Common myeloid progenitor, CD34-positive (primary cell): ENCODE results near the gene L3MBTL3.

Source experiments
- CTCF ChIA-PET: fragments of 350-600 bp; sonication (Branson Sonifier 250); formaldehyde crosslinking; loops from one replicate; lab custom pipeline; 2021; ENCODE audit warnings: antibody characterized with exemption; lab: Charles Lee
- POLR2A ChIA-PET: fragments of 350-600 bp; sonication (Branson Sonifier 250); formaldehyde crosslinking; loops from one replicate; lab custom pipeline; 2021; ENCODE audit warnings: antibody characterized with exemption; lab: Charles Lee
- DNase-seq, 3 donors: peaks; one replicate each; pipeline versions ENCODE4 v3.0.0 to v3.0.0-alpha.2; 2013
- H3K27ac ChIP-seq, 2 experiments: 1 replicate in 1 of 2; 2 replicates in 1 of 2; pipeline ENCODE4 v1.7.0; 2013; ENCODE audit warnings: inconsistent platforms in 2 of 2, low read length in 2 of 2, mild to moderate bottlenecking in 2 of 2, low read depth in 1 of 2, moderate library complexity in 1 of 2; ENCODE audit not compliant: severe bottlenecking in 2 of 2, insufficient read depth in 1 of 2, poor library complexity in 1 of 2
- H3K27me3 ChIP-seq, 5 experiments: replicated peaks in 2 of 5; 1 replicate in 3 of 5; 2 replicates in 2 of 5; pipeline versions ENCODE4 v1.6.1 to v1.7.0; 2013; ENCODE audit warnings: low read length in 4 of 5, mild to moderate bottlenecking in 2 of 5, moderate library complexity in 2 of 5, inconsistent platforms in 1 of 5; ENCODE audit not compliant: insufficient read depth in 5 of 5, control insufficient read depth in 4 of 5
- H3K36me3 ChIP-seq, 4 experiments: 1 replicate in 2 of 4; 2 replicates in 2 of 4; pipeline versions ENCODE4 v1.6.1 to v1.7.0; 2013; ENCODE audit warnings: low read length in 3 of 4, control low read depth in 1 of 4, mild to moderate bottlenecking in 1 of 4; ENCODE audit not compliant: control insufficient read depth in 4 of 4, insufficient read depth in 4 of 4
- H3K4me1 ChIP-seq, 4 experiments: 1 replicate in 3 of 4; 2 replicates in 1 of 4; pipeline versions ENCODE4 v1.6.1 to v1.7.1; 2013; ENCODE audit warnings: low read length in 3 of 4, mild to moderate bottlenecking in 3 of 4, control low read depth in 1 of 4, inconsistent platforms in 1 of 4, moderate library complexity in 1 of 4; ENCODE audit not compliant: control insufficient read depth in 4 of 4, insufficient read depth in 4 of 4; ENCODE audit errors: control extremely low read depth in 1 of 4
- H3K4me3 ChIP-seq, 7 experiments: 1 replicate in 4 of 7; 2 replicates in 3 of 7; pipeline versions ENCODE4 v1.5.1 to v1.7.0; 2013; ENCODE audit warnings: mild to moderate bottlenecking in 7 of 7, low read length in 6 of 7, moderate library complexity in 6 of 7, inconsistent platforms in 2 of 7, low read depth in 2 of 7, control low read depth in 1 of 7; ENCODE audit not compliant: insufficient read depth in 4 of 7, control insufficient read depth in 1 of 7; ENCODE audit errors: extremely low read depth in 1 of 7
- H3K9me3 ChIP-seq, 5 experiments: 1 replicate in 4 of 5; 2 replicates in 1 of 5; pipeline versions ENCODE4 v1.6.1 to v1.7.1; 2013; ENCODE audit warnings: low read length in 4 of 5, mild to moderate bottlenecking in 2 of 5, inconsistent platforms in 1 of 5, low read depth in 1 of 5, moderate library complexity in 1 of 5; ENCODE audit not compliant: control insufficient read depth in 4 of 5, insufficient read depth in 2 of 5; ENCODE audit errors: control extremely low read depth in 1 of 5
- WGBS: methylation state at CpG from one replicate; pipeline ENCODE4 v1.1.5; 2013; ENCODE audit not compliant: insufficient coverage; 5-methylcytosine and 5-hydroxymethylcytosine counted together

Gene L3MBTL3

GRCh38 chr6:130054725-130055124, 36.3 kb downstream of the L3MBTL3 start:
- CTCF ChIA-PET = no interaction called here
- no peak overlapping the region for H3K4me3 ChIP-seq
- no peak overlapping the region for H3K27ac ChIP-seq
- no peaks in the 10 kb centered on the region for H3K27me3 ChIP-seq
- POLR2A ChIA-PET = interaction anchor here (0.6 kb wide), 1 partner anchor 1136 kb away, joined by 3 read pairs; no protein-coding TSS in a partner anchor
- H3K9me3 ChIP-seq = no peaks in the 10 kb centered on the region
- 91% methylated on average over 6 of the region's 7 CpGs for WGBS
- peaks cover 23 to 55% (median 44%) of the 10 kb centered on the region in 4 experiments for H3K36me3 ChIP-seq
- no peaks in the 10 kb centered on the region for H3K4me1 ChIP-seq
- no peak for DNase-seq

- WGBS = no CpG with 5 or more reads among the region's 1 CpG
- no peaks in the 10 kb centered on the region for H3K9me3 ChIP-seq
- no peak overlapping the region for H3K27ac ChIP-seq
- H3K27me3 ChIP-seq = no peaks in the 10 kb centered on the region
- H3K4me3 ChIP-seq = no peak overlapping the region
- DNase-seq = no peak
- CTCF ChIA-PET = no interaction called here
- no peaks in the 10 kb centered on the region for H3K4me1 ChIP-seq
- POLR2A ChIA-PET = interaction anchor here (0.6 kb wide), 1 partner anchor 1135 kb away, joined by 3 read pairs; no protein-coding TSS in a partner anchor
- H3K36me3 ChIP-seq = peaks cover 19 to 54% (median 38%) of the 10 kb centered on the region in 4 experiments
These were observed 36.9 kb downstream of the L3MBTL3 start for GRCh38 chr6:130055271-130055670.

GRCh38 chr6:130057495-130057894, 39.1 kb downstream of the L3MBTL3 start:
- ChIA-PET CTCF (no interaction called here), POLR2A (no interaction called here)
- no peak for DNase-seq
- 100% methylated on average over 4 of the region's 12 CpGs for WGBS
- Histone ChIP-seq H3K4me1 (no peaks in the 10 kb centered on the region), H3K36me3 (peaks cover 14 to 50% (median 36%) of the 10 kb centered on the region in 4 experiments), H3K4me3 (no peak overlapping the region), H3K9me3 (no peaks in the 10 kb centered on the region), H3K27me3 (no peaks in the 10 kb centered on the region), H3K27ac (no peak overlapping the region)

- Histone ChIP-seq H3K27ac (no peak overlapping the region), H3K27me3 (no peaks in the 10 kb centered on the region), H3K9me3 (no peaks in the 10 kb centered on the region), H3K36me3 (peaks cover 18 to 33% (median 25%) of the 10 kb centered on the region in 4 experiments), H3K4me3 (no peak overlapping the region), H3K4me1 (no peaks in the 10 kb centered on the region)
- POLR2A ChIA-PET = no interaction called here
- 100% methylated on average over 1 of the region's 5 CpGs for WGBS
- CTCF ChIA-PET = no interaction called here
- no peak for DNase-seq
These were observed 45.4 kb downstream of the L3MBTL3 start for GRCh38 chr6:130063806-130064205.

- 100% methylated on average over 3 of the region's 5 CpGs for WGBS
- DNase-seq = no peak
- H3K27me3 ChIP-seq = no peaks in the 10 kb centered on the region
- H3K9me3 ChIP-seq = no peaks in the 10 kb centered on the region
- ChIA-PET CTCF (no interaction called here), POLR2A (no interaction called here)
- H3K36me3 ChIP-seq = peaks cover 17 to 41% (median 30%) of the 10 kb centered on the region in 4 experiments
- no peaks in the 10 kb centered on the region for H3K4me1 ChIP-seq
- H3K4me3 ChIP-seq = no peak overlapping the region
- no peak overlapping the region for H3K27ac ChIP-seq
These were observed 47.3 kb downstream of the L3MBTL3 start for GRCh38 chr6:130065609-130066156.

- WGBS = no CpG with 5 or more reads among the region's 4 CpGs
- H3K9me3 ChIP-seq = no peaks in the 10 kb centered on the region
- POLR2A ChIA-PET = no interaction called here
- no peak for DNase-seq
- H3K36me3 ChIP-seq = peaks cover 16 to 32% (median 22%) of the 10 kb centered on the region in 4 experiments
- CTCF ChIA-PET = interaction anchor here (0.8 to 1.3 kb wide), 2 partner anchors 31 to 1542 kb away, joined by 3 read pairs; no protein-coding TSS in a partner anchor
- H3K4me3 ChIP-seq = no peak overlapping the region
- no peaks in the 10 kb centered on the region for H3K4me1 ChIP-seq
- H3K27ac ChIP-seq = no peak overlapping the region
- H3K27me3 ChIP-seq = no peaks in the 10 kb centered on the region
These were observed 51.1 kb downstream of the L3MBTL3 start for GRCh38 chr6:130069485-130069884.

- no peak overlapping the region for H3K27ac ChIP-seq
- H3K4me3 ChIP-seq = no peak overlapping the region
- H3K36me3 ChIP-seq = peaks cover 14 to 30% (median 21%) of the 10 kb centered on the region in 4 experiments
- WGBS = no CpG with 5 or more reads among the region's 2 CpGs
- CTCF ChIA-PET = no interaction called here
- H3K4me1 ChIP-seq = peaks cover 0 to 4% (median 0%) of the 10 kb centered on the region in 4 experiments
- no peaks in the 10 kb centered on the region for H3K9me3 ChIP-seq
- POLR2A ChIA-PET = no interaction called here
- H3K27me3 ChIP-seq = no peaks in the 10 kb centered on the region
- no peak for DNase-seq
These were observed 51.9 kb downstream of the L3MBTL3 start for GRCh38 chr6:130070326-130070725.
